ENCODE measurements around the gene PPM1D. TPM values are rescaled to one million over a fixed set of nuclear protein-coding genes. Genes with fewer than 3 reads are reported as not detected.
A peak's percentile ranks its signal among the peaks of the same experiment; 100 is the strongest.

Gene PPM1D
- total and polyA plus RNA-seq, 2 of the 13 experiments (the other 11 are each of a cell fraction or from before 2014, with no cell fraction given): 8.0 to 26.2 TPM

DNA sequence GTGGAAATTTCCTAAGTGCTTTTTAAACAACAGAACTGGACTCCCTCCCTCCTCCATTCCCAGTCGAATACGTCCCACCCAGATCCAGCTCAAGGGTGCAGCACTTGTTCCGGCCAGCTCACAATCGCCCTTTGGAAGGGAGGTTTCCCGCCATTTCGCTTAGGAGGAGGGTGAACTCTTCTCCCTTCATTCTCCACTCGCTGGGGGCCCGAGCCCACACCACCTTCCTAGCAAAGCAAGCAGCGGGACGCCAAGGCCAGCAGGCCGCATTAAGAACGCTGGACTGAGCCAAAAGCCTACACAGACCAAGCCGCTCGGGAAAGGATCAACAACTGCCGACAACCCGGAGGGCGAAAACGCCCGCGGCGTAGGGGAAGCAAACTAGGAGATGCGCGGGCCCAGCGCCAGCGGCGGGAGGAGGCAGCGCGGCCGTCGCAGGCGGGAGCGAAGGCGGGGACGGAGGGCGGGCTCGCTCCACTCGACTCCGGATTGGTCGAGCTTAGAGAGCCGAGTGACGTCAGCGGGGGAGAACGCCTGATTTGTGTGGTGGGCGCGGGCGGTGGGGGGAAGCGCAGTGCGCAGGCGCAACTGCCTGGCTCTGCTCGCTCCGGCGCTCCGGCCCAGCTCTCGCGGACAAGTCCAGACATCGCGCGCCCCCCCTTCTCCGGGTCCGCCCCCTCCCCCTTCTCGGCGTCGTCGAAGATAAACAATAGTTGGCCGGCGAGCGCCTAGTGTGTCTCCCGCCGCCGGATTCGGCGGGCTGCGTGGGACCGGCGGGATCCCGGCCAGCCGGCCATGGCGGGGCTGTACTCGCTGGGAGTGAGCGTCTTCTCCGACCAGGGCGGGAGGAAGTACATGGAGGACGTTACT, at the start of gene PPM1D (continued):
- TF ChIP-seq, protein P1, sequence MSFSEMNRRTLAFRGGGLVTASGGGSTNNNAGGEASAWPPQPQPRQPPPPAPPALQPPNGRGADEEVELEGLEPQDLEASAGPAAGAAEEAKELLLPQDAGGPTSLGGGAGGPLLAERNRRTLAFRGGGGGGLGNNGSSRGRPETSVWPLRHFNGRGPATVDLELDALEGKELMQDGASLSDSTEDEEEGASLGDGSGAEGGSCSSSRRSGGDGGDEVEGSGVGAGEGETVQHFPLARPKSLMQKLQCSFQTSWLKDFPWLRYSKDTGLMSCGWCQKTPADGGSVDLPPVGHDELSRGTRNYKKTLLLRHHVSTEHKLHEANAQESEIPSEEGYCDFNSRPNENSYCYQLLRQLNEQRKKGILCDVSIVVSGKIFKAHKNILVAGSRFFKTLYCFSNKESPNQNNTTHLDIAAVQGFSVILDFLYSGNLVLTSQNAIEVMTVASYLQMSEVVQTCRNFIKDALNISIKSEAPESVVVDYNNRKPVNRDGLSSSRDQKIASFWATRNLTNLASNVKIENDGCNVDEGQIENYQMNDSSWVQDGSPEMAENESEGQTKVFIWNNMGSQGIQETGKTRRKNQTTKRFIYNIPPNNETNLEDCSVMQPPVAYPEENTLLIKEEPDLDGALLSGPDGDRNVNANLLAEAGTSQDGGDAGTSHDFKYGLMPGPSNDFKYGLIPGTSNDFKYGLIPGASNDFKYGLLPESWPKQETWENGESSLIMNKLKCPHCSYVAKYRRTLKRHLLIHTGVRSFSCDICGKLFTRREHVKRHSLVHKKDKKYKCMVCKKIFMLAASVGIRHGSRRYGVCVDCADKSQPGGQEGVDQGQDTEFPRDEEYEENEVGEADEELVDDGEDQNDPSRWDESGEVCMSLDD (CRISPR knock-in tag; IDR thresholded peaks at IDR 0.05; ENCODE audit: borderline replicate concordance): peak; percentile 74
- TF ChIP-seq ZNF550 (CRISPR knock-in tag; IDR thresholded peaks at IDR 0.05; ENCODE audit: borderline replicate concordance): 0 out of 2 replicates have a peak, but pooled peaks have one; percentile 36
- peak; percentile 89; the same call in 1 of the 2 replicates for TF ChIP-seq NFKBIZ (CRISPR knock-in tag; IDR thresholded peaks at IDR 0.05)
- TF ChIP-seq TP53 (CRISPR knock-in tag; conservative IDR thresholded peaks at IDR 0.05): peak; percentile 95
- TF ChIP-seq SIX1 (CRISPR knock-in tag; IDR thresholded peaks at IDR 0.05; ENCODE audit: borderline replicate concordance): peak; percentile 35; the same call in 1 of the 2 replicates
- TF ChIP-seq KLF11 (CRISPR knock-in tag; IDR thresholded peaks at IDR 0.05): peak; percentile 96
- TF ChIP-seq, protein P2, sequence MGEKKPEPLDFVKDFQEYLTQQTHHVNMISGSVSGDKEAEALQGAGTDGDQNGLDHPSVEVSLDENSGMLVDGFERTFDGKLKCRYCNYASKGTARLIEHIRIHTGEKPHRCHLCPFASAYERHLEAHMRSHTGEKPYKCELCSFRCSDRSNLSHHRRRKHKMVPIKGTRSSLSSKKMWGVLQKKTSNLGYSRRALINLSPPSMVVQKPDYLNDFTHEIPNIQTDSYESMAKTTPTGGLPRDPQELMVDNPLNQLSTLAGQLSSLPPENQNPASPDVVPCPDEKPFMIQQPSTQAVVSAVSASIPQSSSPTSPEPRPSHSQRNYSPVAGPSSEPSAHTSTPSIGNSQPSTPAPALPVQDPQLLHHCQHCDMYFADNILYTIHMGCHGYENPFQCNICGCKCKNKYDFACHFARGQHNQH (CRISPR knock-in tag; IDR thresholded peaks at IDR 0.05): peak; percentile 95
- peak; percentile 93; the same call in 1 of the 2 replicates for TF ChIP-seq ZNF256 (CRISPR knock-in tag; conservative IDR thresholded peaks at IDR 0.05)
- peak; percentile 19 for TF ChIP-seq SIN3B (IDR thresholded peaks at IDR 0.05; ENCODE audit: low read length)
- peak; percentile 92; the same call in 1 of the 2 replicates for TF ChIP-seq ZNF557 (CRISPR knock-in tag; IDR thresholded peaks at IDR 0.05)
- no peak for TF ChIP-seq MLLT10 (CRISPR knock-in tag; IDR thresholded peaks at IDR 0.05)
- TF ChIP-seq, protein P3, sequence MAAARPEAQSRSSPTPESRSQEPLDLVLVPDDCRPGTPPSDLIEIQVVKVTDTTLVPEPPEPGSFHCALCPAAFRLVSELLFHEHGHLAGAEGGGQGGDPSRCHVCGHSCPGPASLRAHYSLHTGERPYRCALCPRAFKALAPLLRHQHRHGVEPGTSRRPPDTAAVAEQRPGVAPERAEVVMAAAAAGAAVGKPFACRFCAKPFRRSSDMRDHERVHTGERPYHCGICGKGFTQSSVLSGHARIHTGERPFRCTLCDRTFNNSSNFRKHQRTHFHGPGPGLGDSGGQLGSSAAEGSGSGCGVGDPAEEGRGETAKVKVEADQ (CRISPR knock-in tag; IDR thresholded peaks at IDR 0.05; ENCODE audit: borderline replicate concordance): peak; percentile 48; the same call in 1 of the 2 replicates
- TF ChIP-seq, protein P4, sequence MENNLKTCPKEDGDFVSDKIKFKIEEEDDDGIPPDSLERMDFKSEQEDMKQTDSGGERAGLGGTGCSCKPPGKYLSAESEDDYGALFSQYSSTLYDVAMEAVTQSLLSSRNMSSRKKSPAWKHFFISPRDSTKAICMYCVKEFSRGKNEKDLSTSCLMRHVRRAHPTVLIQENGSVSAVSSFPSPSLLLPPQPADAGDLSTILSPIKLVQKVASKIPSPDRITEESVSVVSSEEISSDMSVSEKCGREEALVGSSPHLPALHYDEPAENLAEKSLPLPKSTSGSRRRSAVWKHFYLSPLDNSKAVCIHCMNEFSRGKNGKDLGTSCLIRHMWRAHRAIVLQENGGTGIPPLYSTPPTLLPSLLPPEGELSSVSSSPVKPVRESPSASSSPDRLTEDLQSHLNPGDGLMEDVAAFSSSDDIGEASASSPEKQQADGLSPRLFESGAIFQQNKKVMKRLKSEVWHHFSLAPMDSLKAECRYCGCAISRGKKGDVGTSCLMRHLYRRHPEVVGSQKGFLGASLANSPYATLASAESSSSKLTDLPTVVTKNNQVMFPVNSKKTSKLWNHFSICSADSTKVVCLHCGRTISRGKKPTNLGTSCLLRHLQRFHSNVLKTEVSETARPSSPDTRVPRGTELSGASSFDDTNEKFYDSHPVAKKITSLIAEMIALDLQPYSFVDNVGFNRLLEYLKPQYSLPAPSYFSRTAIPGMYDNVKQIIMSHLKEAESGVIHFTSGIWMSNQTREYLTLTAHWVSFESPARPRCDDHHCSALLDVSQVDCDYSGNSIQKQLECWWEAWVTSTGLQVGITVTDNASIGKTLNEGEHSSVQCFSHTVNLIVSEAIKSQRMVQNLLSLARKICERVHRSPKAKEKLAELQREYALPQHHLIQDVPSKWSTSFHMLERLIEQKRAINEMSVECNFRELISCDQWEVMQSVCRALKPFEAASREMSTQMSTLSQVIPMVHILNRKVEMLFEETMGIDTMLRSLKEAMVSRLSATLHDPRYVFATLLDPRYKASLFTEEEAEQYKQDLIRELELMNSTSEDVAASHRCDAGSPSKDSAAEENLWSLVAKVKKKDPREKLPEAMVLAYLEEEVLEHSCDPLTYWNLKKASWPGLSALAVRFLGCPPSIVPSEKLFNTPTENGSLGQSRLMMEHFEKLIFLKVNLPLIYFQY (CRISPR knock-in tag; IDR thresholded peaks at IDR 0.05; ENCODE audit: borderline replicate concordance): peak; percentile 87
- TF ChIP-seq, protein P5, sequence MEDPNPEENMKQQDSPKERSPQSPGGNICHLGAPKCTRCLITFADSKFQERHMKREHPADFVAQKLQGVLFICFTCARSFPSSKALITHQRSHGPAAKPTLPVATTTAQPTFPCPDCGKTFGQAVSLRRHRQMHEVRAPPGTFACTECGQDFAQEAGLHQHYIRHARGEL (CRISPR knock-in tag; IDR thresholded peaks at IDR 0.05): peak; percentile 93
- no peak for TF ChIP-seq HHEX (CRISPR knock-in tag; IDR thresholded peaks at IDR 0.05)

All from HepG2 (cell line).